ELF-1 (cell line): ENCODE measurements around the gene TSC1.

Experiments used
- DNase-seq: peaks from one replicate; pipeline ENCODE4 v3.0.0-alpha.2; 2016; ENCODE audit warnings: low read depth, low spot score

TSC1 gene

DNA sequence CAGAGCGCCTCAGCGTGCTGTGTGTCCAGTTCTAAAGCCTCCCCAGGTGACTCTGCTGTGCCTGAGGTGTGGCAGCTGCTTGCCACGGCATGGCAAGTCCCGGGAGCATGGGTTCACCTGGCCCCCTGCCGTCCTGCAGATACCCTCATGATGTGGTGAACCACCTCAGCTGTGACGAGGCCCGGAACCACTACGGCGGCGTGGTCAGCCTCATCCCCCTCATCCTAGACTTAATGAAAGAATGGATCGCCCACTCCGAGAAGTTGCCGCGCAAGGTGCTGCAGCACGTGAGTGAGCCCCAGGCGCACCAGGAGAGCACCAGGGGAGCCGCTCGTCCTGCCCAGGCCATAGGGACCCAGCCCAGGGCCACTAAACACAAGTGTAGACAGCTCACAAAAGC, 56.3 kb downstream of the TSC1 start:
- no peak for DNase-seq

DNA sequence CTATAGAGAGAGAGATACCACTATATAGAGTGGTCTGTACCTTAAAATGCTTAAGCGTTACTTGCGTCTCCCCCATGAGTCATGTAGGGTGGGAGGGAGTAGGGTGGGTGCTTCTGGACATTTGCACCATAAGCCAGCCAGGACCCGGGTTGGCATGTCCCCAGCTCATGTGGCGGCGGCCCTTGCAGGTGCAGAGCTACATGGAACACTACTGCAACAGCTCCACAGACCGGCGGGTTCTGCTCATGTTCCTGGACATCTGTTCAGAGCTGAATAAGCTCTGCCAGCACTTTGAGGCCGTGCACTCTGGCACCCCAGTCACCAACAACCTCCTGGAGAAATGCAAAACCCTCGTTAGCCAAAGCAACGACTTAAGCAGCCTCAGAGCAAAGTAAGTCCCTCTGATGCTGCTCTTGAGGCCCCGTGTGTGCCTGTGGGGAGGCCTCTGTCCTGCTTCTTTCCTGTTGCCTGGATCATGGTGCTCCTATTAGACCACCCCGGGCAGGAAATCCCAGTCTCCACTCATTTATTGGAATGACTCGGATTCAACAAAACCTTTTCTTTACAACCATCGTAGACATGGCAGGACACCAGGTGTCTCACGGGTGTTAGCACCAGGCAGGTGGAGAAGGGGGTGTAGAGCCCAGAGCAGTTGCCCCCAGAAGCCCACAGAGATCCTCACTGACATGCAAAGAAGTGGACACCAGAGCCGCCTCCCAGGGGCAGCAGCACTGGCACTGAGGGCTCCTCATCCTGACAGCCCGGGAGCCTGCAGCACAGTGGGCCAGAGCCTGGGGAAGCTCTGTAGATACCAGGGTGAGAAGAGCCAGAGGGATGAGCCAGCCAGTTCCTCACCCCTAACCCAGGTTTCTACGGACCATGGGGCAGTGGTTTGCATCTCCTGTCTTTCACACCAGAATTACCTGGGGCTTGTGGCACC, 57.0 kb downstream of the TSC1 start:
- no peak for DNase-seq

DNA sequence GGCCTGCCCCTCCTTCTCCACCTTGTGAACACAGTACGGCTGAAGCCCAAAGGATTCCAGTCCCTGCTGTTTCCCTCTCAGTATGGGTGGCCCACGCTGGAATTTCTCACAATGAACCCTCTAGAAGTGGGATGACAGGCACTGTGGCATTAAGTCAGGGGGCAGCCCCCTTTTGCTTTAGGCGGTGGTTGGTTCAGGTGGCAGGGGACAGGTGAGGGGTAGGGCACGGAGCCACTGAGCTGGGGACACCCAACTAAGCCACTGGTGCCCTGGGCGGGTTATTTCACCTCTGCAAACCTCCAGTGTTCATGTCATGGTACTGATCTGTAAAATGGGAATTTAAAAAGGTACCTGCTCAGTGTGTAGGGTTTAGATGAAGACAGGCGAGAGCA, 58.1 kb downstream of the TSC1 start:
- no peak for DNase-seq

DNA sequence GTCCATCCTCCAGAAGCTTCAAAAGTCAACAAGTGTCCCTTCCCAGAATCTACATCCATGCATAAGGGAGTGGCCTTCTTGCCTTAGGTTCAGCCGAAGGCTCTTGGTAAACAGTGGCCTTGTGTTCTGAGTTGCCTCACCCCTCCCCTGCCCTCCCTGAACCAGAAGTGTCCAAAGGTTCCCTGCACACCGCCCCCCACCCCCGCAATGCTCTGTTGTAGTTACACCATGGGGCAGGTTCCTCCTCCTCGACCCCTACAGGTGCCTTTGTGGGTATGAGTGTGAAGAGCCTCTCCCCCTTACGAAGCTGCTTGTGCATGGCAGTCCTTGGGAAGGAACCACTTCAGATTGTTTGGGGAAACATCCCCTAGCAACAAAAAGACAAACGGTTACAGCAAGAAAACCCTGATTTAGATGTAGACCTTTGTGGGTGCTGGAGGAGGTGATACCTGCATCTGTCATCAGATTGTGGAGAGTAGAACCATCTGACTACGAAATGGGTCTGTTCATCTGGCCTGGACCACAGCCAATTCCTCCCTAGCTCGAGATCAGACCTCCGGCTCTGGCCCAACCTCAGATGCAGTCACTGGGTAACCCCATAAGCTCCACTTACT, 58.6 kb downstream of the TSC1 start:
- DNase-seq, result no peak

DNA sequence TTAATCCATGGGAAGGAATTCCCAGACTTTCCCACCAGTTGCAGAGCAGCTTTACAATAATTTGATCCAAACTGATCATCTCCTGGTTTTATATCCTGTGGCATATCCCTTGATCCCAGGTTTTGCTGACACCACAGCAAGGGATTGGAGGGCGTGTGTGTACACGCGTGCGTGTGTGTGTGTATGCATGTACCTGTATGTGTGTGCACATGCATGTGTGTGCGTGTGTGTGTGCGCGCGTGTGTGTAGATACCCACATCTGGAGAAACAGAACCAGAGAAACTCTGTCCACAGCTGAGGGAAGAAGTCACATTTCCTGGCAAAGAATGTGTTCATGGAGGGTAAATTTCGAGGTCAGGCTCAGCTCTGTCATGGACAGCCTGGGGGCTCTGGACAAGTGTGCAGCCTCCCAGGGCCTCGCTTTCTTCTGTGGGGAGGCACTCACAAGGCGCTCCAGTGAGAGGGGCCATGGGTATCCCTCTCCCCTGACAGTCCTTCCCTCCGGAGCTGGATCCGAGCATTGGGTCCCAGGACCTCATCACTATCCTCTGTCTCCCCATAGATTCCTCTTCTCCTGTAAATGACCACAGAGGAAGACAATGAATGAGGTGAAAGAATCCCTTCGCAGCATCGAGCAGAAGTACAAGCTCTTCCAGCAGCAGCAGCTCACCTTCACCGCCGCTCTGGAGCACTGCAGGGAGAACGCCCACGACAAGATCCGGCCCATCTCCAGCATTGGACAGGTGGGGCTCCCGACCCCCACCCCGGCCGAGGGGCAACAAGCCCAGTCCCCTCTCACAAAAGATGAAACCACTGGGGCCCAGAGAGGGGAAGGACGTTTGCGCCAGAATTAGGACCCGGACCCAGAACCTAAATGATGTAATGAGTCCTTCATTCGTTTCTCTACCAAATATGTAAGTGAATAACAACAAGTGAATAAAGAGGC, 60.8 kb downstream of the TSC1 start:
- no peak for DNase-seq

DNA sequence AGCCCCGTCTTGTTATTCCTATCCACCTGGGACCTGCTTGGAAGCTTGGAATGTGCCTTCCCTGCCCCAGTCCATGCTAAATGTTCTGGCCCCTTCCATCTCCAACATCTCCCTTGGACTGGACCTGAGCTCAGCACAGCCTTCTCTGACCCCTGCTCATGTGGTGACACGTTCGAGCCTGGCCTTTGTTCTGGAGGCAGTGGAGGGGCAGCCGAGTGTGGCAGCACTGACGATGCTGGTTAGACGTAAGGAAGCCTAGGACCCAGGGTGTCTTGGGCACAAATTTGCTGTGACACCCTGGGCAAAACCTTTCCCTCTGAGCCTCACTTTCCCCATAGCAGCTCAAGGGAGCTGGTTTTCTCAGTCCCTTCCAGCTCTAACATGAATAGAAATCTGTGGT, 61.8 kb downstream of the TSC1 start:
- no peak for DNase-seq

DNA sequence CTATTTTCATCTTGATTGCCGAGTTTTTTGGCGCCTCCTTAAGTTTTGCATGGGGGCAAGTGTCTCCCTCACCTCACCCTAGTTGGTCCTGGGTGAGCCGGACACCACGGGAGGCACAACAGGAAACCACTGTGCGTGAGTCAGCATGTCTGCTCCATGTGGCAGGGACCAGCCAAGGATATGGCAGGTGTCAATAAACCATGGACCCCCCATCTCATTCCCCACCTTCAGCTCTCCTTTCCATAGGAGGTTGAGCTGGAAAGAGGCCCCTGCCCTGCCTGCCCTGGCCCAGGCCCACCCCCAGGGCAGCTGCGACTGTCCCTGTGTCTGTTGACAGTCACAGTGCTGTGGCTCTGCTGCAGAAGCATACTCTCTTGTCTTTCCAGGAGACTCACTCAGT, 62.6 kb downstream of the TSC1 start:
- no peak for DNase-seq

DNA sequence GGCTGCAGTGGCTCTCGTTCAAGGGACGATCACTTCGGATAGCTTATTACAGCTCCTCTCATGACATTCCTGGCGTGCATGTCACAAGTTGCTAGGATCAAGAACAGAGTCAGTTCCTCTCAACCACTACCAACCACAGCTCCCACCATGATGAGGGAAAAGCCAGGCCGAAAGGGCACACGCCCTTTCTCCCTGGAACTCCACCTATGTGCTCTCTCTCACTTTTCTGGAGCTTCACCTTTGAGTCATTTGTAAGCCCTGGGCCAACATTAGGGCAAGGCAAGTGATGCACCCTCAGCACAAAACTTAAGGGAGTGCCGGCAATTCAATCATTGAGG, 64.1 kb downstream of the TSC1 start:
- DNase-seq, result no peak

DNA sequence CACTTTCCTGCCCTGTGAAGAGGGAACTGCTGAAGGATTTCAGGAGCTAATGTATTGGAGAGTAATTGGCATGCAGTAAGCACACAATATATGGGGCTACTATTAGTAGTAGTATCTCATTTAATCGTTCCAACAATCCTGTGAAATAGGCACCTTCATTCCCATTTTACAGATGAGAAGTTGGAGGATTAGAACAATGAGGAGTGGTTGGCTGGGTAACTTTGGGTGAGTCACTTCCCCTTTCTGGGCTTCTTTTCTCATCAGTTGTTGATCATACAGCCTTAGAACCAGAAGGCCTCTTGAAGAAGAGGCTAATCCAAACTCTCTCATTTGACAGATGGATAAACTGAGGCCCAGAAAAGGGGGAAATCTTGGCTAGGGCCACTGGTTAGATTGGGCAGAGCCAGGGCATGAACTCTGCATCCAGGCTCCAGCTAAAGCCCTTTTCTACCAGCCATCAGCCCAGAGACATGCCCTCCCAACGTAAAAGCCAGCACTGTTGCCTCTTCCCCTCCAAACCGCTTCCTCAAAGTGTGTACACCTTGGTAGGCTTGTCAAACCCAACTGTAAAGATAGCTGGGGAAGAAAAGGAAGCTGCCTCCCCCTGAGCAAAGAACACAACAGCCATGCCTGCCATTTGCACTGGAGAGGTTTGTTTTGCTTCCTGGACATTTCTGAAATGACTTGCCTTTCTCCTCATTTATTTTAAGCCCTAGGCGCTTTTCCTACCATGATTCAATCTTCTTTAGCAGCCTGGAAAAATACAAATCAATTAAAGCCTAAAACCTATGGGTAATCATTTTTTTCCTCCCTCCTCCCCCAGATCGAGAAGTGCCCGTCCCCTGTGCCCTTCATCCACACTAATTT, 64.7 kb downstream of the TSC1 start:
- no peak for DNase-seq

DNA sequence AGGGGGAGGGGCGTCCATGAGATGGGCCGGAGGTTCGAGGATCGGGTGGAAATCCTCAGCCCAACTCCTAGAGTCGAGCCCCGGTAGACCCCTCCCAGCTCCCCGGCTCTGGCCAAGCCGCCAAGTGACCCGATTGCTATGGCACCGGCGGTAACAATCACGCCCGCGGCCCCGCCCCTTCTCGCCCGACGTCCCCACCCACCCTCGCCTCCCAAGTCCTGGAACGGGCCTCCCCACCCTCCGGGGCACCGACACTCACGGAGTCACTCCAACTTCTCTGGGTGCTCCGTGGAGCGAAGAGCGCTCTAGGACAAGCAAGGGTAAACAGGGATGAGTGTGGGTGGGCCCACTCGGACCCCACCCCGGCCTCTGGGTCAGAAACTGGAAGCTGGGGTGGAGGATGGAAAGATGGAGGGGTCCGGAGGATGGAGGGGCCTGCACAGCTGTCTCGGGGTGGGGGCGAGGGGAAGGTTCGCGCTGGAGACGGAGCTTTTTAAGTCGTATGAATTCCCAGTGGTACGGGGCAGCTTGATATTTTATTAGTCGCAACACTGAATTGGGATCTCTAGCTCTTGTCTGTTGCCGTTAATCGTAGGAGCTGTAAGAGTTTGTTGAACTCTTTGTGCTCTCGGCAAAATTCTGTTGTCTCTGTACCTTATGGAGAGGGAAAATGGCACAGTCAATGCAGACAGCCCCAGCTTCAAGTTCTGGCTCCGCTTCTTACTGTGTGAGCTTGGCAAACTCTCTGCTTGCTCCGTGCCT, 65.5 kb downstream of the TSC1 start, which contains the start of gene SPACA9:
Gene SPACA9, plus strand, starts transcription at position 204 of the 762 bp plus-strand sequence. CDS start 5,050 bp downstream, outside the sequence.
- DNase-seq, result peak; percentile 27

DNA sequence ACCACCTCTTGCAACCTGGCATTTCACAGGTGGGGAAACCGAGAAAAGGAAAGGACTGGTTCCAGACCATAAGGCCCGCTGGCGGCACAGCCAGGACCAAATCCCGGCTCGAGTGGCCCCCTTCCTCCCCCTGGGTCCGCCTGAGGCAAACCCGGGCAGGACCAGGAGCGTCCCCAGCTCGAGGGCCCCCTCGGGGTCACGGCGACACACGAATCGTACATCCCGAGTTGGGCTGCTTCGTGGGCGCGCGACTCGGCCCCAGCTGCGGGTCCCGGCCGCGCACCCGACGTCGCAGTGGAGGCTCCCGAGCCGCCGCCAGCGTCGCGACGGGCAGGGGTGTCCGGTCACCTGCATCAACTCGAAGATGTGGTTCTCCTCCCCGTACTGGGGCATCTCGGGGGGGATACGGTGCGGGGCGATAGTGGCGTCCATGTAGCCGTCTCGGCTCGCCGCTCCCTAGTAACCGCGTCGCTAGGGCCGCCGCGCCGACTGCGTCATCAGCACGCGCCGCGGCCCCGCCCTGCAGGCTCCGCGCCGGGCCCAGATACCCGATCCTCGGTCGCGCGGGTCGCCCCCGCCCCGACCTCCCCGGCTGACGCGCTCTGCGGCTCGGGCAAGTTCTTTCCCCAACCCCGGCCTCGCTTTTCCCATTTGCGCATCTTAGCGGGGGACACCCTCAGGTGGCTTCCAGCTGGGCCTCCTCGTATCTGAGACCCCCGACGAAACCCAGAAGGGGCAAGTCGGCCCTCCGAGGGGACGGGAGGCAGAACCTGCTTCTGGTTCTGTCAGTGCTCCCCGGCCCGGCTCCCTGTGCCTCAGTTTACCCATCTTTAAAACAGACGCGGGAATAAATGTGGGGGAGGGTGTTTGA, 66.4 kb downstream of the TSC1 start, which contains the start of gene AK8:
Gene AK8, minus strand, starts transcription at position 461 of the 871 bp plus-strand sequence. Its CDS starts 29 bp downstream, at position 432.
- peak; percentile 85 for DNase-seq

DNA sequence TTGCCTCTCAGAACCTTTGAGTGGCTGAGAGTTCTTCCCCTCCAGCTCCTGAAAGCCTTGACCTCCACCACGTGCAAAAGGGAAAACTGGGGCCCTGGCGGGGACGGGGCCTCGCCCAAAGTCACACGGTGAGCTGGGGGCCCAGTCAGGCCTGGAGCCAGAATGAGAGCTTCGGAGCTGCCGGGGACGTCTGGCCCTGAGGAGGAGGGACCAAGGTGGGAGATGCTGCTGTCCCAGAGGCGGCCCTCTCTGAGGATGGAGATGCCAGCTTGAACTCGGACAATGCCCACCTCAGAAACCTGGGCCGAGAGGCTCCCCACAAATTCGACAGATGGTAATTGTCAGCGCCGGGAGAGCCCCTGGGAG, 67.0 kb downstream of the TSC1 start:
- no peak for DNase-seq

DNA sequence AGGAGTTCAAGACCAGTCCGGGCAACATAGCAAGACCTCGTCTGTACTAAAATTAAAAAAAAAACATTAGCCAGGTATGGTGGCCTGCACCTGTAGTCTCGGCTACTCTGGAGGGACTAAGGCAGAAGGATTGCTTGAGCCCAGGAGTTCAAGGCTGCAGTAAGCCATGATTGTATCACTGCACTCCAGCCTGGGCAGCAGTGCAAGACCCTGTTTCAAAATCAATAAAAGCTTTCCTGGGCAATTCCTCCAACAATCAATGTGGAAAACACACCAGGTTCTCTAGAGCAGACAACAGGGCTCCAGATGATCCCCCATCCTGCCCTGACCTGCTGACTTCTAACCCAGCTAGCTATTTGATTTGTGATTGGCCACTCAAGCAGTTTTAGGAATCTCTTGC, 67.6 kb downstream of the TSC1 start:
- DNase-seq, result no peak

DNA sequence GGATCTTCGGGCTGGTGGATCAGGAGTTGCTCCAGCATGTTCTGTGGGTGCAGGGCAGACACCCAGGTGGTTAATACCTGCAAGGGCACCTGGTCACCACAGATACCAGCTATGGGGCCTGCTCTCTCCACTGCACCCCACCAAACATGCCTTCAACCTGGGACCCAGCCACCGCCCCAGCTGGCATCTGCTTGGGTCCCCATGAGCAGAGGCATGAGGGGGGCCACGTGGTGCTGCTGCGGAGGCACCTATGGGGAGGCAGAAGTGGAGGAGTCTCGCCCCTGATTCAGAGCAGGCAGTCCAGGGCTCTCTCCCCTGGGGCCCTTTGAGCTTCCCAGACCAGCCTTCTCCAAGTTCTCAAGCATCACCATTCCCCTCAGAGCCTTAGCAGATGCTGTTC, 69.3 kb downstream of the TSC1 start:
- no peak for DNase-seq

DNA sequence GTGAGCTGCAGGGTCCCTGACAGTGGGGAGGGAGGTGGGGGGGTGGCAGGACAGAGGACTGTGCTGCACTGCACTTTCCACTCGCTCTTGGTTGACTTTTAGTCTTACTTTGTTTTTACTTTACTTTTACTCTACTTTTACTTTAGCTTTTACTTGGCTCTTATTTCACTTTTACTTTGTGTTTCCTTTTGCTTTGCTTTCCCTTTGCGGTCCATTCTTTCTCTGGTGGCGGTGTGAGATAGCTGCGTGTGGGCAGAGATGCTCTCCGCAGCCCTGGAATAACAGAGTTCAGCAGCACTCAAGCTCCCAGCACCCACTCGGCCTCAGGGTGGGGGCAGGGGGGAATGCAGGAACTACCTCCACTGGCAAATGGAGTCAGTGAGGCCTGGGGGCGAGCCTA, 71.0 kb downstream of the TSC1 start:
- no peak for DNase-seq

DNA sequence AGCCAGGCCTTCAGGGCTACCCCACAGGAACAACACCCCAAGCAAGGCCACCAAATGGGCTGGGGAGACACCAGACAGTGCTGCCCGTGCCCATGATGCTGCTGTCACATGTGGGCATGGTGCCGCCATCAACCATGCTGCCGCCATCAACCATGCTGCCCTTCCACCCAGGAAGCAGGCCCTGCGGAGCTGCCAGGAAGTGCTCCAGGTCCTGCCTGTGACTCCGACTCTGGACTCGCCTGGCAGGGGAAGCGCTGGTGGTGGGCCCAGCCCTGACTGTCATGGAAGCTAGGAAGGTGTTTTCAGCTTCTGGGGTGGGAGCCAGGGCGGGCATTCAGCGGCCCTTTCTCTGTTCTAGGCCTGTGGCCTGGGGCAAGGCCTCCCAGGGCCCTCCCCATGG, 75.2 kb downstream of the TSC1 start:
- no peak for DNase-seq

DNA sequence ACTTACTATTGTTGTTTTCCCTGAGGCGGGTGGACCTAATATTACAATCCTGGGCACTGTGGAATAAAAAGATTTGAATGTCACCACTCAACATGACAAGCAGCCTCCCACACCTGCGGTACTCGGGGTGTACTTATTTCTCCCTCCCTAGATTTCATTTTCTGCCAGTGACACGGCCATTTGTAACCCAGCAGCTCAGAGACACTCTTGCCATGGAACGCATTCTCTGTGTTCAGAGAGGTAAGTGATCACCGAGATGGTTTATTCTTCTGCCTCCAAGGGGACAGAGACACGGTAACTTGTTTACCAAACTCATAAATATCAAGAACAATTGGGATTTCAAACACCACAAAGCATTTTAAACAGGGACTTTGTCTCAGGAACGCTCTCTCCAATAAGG, 77.5 kb downstream of the TSC1 start:
- DNase-seq, result no peak

DNA sequence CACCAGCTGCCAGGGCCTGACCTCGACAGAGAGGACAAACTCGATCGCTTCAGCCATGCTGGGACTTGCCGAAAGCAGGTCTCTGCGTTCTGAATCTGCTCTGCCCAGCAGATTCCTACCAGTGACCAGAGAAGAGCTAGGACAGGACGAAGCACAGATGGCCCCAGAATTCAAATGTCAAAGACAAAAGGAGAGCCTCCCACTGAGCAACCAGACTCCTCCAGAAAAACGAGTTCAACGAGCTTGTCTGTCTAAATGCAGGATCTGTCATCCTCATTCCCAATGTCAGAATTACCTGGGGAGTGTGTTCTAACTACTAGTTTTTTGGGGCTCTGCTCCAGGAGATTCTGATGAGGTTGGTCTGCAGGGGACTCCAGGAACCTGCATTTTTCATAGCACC, 79.7 kb downstream of the TSC1 start:
- peak; percentile 76 for DNase-seq

DNA sequence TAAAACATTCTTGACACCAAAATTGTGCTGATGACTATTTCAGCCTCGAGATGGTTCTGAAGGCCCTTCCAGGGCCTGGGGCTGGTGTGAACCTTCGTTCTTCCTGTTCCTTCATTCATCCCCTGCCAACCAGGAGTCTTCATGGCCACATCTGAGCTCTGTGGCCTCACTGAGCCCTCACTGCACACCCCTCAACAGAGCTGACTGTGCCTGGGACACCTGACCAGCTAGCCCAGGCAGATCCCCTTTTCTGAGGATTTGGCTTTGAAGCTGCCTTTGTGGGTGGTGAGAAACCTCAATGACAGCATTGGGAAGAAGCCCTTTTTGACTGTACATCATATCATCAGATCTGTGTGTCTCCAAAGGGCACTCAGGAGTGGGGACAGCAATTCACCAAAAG, 80.1 kb downstream of the TSC1 start:
- no peak for DNase-seq
